ENCODE results near the gene CUL3. TPM values are rescaled to one million over a fixed set of nuclear protein-coding genes. Genes with fewer than 3 reads are reported as not detected.
A peak's percentile ranks its signal among the peaks of the same experiment; 100 is the strongest.

The CUL3 gene
- total RNA-seq, 1 experiment from 2014 or later = 86.2 TPM

- DNase-seq (ENCODE audit: low spot score) (no peak), ATAC-seq (no peak)
- H3K27me3 Mint-ChIP-seq (ENCODE audit: low read depth) = no peaks in the 10 kb centered on the region
- peak overlapping the region; percentile 84; the same call in 1 of the 2 replicates for H3K27ac Mint-ChIP-seq
- H3K4me3 Mint-ChIP-seq = no peak overlapping the region
- TF ChIP-seq, protein P1, sequence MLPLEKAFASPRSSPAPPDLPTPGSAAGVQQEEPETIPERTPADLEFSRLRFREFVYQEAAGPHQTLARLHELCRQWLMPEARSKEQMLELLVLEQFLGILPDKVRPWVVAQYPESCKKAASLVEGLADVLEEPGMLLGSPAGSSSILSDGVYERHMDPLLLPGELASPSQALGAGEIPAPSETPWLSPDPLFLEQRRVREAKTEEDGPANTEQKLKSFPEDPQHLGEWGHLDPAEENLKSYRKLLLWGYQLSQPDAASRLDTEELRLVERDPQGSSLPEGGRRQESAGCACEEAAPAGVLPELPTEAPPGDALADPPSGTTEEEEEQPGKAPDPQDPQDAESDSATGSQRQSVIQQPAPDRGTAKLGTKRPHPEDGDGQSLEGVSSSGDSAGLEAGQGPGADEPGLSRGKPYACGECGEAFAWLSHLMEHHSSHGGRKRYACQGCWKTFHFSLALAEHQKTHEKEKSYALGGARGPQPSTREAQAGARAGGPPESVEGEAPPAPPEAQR (CRISPR knock-in tag; IDR thresholded peaks at IDR 0.05) = no peak
- TF ChIP-seq, protein P2, sequence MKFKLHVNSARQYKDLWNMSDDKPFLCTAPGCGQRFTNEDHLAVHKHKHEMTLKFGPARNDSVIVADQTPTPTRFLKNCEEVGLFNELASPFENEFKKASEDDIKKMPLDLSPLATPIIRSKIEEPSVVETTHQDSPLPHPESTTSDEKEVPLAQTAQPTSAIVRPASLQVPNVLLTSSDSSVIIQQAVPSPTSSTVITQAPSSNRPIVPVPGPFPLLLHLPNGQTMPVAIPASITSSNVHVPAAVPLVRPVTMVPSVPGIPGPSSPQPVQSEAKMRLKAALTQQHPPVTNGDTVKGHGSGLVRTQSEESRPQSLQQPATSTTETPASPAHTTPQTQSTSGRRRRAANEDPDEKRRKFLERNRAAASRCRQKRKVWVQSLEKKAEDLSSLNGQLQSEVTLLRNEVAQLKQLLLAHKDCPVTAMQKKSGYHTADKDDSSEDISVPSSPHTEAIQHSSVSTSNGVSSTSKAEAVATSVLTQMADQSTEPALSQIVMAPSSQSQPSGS (CRISPR knock-in tag; IDR thresholded peaks at IDR 0.05; ENCODE audit: borderline replicate concordance, low read depth) = no peak
- TF ChIP-seq ZNF671 (CRISPR knock-in tag; IDR thresholded peaks at IDR 0.05) (no peak), ZNF263 (CRISPR knock-in tag; IDR thresholded peaks at IDR 0.05; ENCODE audit: low read depth) (no peak), ZNF512 (CRISPR knock-in tag; IDR thresholded peaks at IDR 0.05; ENCODE audit: borderline replicate concordance) (no peak), E2F1 (CRISPR knock-in tag; IDR thresholded peaks at IDR 0.05) (no peak), HMGA2 (CRISPR knock-in tag; IDR thresholded peaks at IDR 0.05) (no peak), ZNF423 (CRISPR knock-in tag; IDR thresholded peaks at IDR 0.05) (no peak), PRRX2 (CRISPR knock-in tag; IDR thresholded peaks at IDR 0.05) (no peak), SP1 (CRISPR knock-in tag; conservative IDR thresholded peaks at IDR 0.05) (no peak), CTCF (IDR thresholded peaks at IDR 0.05) (no peak), ZNF138 (CRISPR knock-in tag; conservative IDR thresholded peaks at IDR 0.05) (no peak), ZNF425 (CRISPR knock-in tag; conservative IDR thresholded peaks at IDR 0.05) (no peak), GTF2I (CRISPR knock-in tag; conservative IDR thresholded peaks at IDR 0.05) (no peak), MAX (CRISPR knock-in tag; IDR thresholded peaks at IDR 0.05) (no peak), CREM (CRISPR knock-in tag; IDR thresholded peaks at IDR 0.05) (no peak), AFF4 (CRISPR knock-in tag; IDR thresholded peaks at IDR 0.05; ENCODE audit: borderline replicate concordance) (no peak), FOXK1 (CRISPR knock-in tag; IDR thresholded peaks at IDR 0.05) (no peak)
- TF ChIP-seq, protein P3, sequence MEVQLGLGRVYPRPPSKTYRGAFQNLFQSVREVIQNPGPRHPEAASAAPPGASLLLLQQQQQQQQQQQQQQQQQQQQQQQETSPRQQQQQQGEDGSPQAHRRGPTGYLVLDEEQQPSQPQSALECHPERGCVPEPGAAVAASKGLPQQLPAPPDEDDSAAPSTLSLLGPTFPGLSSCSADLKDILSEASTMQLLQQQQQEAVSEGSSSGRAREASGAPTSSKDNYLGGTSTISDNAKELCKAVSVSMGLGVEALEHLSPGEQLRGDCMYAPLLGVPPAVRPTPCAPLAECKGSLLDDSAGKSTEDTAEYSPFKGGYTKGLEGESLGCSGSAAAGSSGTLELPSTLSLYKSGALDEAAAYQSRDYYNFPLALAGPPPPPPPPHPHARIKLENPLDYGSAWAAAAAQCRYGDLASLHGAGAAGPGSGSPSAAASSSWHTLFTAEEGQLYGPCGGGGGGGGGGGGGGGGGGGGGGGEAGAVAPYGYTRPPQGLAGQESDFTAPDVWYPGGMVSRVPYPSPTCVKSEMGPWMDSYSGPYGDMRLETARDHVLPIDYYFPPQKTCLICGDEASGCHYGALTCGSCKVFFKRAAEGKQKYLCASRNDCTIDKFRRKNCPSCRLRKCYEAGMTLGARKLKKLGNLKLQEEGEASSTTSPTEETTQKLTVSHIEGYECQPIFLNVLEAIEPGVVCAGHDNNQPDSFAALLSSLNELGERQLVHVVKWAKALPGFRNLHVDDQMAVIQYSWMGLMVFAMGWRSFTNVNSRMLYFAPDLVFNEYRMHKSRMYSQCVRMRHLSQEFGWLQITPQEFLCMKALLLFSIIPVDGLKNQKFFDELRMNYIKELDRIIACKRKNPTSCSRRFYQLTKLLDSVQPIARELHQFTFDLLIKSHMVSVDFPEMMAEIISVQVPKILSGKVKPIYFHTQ (CRISPR knock-in tag; IDR thresholded peaks at IDR 0.05) = no peak
- H3K4me1 Mint-ChIP-seq = peaks cover 33% of the 10 kb centered on the region
- ChIA-PET POLR2A (no interaction called here), CTCF (no interaction called here)
- H3K9me3 Mint-ChIP-seq = no peaks in the 10 kb centered on the region
- peaks cover 11% of the 10 kb centered on the region for H3K36me3 Mint-ChIP-seq
Observed at GRCh38 chr2:224525774-224526173, 59.4 kb downstream of the CUL3 start.

All from WTC11 (cell line).